Stimulated activated CD8-positive, alpha-beta memory T cell treated with anti-CD3 and anti-CD28 coated beads, Interleukin-15, amount 100 ng/mL, for 1 hour (primary cell): ENCODE results near the gene HNF1A.
"Not testable (repeated sequence)": the region's sequence is repeated elsewhere in the genome, so short reads cannot be mapped to it uniquely, and the experiment has no call there.

Experiments used
- DNase-seq: peaks from one replicate; pipeline ENCODE4 v3.0.0-alpha.2; 2020; ENCODE audit warnings: low read depth

HNF1A gene, protein sequence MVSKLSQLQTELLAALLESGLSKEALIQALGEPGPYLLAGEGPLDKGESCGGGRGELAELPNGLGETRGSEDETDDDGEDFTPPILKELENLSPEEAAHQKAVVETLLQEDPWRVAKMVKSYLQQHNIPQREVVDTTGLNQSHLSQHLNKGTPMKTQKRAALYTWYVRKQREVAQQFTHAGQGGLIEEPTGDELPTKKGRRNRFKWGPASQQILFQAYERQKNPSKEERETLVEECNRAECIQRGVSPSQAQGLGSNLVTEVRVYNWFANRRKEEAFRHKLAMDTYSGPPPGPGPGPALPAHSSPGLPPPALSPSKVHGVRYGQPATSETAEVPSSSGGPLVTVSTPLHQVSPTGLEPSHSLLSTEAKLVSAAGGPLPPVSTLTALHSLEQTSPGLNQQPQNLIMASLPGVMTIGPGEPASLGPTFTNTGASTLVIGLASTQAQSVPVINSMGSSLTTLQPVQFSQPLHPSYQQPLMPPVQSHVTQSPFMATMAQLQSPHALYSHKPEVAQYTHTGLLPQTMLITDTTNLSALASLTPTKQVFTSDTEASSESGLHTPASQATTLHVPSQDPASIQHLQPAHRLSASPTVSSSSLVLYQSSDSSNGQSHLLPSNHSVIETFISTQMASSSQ

DNA sequence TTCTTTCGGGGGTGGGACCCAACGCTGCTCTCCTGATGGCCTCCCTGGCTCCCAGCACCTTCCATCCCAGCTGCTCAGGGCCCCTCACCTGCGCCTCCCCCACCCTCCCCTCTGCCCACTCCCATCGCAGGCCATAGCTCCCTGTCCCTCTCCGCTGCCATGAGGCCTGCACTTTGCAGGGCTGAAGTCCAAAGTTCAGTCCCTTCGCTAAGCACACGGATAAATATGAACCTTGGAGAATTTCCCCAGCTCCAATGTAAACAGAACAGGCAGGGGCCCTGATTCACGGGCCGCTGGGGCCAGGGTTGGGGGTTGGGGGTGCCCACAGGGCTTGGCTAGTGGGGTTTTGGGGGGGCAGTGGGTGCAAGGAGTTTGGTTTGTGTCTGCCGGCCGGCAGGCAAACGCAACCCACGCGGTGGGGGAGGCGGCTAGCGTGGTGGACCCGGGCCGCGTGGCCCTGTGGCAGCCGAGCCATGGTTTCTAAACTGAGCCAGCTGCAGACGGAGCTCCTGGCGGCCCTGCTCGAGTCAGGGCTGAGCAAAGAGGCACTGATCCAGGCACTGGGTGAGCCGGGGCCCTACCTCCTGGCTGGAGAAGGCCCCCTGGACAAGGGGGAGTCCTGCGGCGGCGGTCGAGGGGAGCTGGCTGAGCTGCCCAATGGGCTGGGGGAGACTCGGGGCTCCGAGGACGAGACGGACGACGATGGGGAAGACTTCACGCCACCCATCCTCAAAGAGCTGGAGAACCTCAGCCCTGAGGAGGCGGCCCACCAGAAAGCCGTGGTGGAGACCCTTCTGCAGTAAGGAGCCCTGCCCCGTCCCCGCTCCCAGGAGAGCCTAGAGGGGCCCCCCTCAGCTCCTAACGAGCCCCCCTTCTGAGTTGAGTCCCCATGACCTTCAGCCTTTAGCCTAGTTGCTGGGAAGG is at the start of gene HNF1A:
Gene HNF1A, plus strand, starts transcription at position 248 of the 924 bp plus-strand sequence. Its CDS starts 226 bp downstream, at position 474.
- DNase-seq: no peak

DNA sequence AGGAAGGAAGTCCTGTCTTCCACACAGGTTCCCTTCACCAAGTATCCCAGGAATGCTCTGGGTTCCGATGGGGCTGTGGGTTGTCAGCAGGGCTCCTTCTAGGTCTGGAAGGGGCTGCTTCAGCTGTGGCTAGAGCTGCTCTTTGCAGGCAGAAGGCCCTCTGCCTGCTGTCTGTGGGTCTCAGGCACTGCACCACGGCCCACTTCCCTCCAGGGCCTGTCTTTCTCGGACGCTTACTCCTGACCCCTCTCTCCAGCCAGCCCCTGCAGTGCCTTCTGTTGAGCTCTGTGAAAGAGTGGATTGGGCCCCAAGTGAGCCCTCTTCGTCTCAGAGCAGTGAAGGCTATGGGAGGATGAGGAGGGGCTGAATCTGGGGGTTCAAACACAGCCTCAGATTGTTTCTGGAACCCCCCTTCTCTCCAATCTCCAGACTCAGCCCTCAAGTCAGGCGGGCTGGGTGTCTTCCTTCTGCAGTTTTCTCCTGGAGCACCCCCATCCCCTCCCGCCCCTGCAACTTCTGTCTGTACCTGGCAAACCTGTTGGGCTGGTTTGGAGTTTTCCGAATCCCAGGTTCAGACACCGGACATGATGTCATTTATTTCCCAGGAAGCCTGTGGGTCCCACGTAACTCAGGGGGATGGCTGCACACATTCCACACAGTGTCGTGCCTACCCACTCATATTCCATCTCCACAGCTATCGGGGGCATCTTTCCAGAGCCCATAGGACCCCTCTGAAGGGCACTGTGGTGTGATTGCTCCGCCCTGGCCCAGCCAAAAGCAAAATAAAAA is 49.3 kb upstream of the HNF1A start:
- DNase-seq: no peak

DNA sequence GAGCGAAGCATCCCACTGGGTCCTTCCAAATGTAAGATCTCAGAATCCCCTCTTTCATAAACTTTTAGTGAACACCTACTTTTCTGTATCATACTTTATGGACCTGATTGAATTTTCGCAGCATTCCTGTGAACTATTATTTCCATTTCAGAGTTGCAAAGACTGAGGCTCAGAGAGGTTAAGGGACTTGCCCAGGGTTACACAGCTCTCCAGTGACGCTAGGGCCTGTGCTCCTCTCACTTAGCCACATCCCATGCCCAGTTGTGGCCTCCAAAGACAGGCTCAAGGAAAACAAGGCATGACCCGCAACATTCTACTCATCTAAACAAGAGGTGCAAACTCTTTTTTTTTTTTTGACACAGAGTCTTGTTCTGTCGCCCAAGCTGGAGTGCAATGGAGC is 48.3 kb upstream of the HNF1A start:
- DNase-seq: no peak

DNA sequence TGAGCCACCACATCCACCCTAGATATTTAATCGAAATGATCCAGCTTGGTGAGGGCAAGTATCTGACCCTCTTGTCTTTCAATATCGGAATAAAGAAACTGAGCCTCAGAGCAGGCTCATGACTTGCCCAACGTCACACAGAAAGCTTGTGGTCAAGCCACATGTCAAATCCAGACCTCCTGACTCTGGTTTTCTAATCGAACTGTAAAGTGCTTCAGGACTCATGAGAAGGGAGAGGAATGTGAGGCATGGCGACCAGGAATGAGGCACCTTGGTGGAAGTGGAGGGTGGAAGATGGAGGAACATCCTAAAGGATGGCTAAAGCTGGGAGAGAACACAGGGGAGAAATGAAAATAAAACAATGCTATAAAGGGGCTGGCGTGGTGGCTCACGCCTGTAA is 46.3 kb upstream of the HNF1A start:
- no peak for DNase-seq

DNA sequence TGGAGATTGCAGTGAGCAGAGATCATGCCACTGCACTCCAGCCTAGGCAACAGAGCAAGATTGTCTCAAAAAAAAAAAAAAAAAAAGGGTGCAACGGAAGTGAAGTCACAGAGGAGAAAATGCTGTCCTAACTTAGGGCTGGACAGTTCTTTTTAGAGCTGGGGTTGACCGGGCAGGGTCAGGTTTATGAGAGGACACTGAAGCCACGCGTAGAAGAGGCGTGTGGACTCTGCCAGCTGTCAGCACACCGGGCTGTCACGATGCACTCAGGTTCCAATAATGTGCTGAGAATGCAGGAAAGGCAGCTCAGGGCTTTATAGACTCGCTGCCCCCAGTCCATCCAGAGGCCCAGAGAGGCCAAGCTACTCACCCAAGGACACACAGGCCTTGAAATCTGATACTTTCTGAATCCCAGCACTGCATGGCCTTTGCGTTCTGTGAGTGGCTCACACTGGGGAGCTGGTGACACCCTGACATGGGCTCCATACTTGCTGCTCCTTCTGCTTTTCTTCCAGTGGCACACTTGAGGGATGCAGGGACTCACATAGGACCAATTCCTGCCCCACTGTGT is 45.3 kb upstream of the HNF1A start:
- DNase-seq: no peak

DNA sequence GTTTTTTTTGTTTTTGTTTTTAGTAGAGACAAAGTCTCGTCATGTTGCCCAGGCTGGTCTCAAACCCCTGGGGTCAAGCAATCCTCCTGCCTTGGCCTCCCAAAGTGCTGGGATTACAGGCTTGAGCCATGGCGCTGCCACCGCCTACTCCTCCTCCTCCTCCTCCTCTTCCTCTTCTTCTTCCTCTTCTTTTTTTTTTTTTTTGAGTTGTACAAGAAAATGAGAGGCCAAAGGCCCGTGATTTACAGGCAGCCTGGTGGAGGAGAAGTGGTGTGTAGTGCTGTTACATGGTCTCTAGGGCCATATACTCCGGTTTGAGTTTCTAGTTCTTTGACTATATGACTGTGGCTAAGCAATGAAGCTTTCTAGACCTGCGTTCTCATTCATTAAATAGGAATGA is 44.6 kb upstream of the HNF1A start:
- DNase-seq: no peak

DNA sequence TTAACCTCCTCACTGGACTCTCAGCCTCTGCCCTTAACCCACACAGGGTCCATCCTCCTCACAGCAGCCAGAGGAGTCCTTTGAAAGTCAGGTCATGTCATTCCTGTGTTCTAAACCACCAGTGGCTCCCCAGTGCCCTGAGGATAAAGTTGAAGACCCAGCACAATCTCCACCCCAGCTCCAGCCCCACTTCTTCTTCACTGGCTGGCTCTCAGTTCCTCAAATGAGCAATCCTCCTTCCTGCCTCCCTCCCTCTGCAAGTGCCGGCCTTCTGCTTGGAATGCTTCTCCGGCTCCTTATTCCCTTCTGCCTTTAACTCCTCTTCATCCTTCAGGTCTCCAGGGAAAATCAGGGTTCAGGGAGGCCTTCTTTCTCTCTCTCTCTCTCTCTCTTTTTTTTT is 42.1 kb upstream of the HNF1A start:
- DNase-seq: no peak

DNA sequence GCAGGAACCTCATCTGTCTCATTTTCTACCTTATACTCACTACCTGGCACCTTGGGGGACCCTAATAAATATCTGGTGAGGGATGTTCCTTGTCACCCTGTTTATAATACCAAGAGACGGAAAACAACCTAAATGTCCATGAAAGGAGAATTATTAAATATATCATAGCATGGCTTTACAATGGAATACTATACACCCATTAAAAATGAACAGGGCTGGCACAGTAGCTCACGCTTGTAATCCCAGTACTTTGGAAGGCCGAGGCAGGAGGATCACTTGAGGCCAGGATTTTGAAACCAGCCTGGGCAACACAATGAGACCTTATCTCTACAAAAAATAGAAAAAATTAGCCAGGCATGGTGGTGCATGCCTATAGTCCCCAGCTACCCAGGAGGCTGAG is 39.8 kb upstream of the HNF1A start:
- DNase-seq: no peak

DNA sequence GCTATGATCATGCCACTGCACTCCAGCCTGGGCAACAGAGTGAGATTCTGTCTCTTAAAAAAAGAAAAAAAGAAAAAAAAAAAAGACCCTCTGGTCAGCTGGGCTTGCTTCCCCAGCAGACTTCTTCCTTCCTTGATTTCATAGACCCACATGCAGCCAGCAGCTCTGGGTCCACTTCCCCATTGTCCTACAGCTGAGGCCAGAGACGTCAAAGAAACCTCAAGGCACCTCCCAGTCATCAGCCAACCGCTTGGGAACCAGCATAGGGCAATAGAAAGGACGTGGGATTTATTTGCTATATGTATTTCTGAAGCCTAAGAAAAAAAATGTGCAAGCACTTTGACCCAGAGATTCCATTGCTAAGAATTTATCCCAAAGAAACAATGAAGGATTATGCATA is 38.8 kb upstream of the HNF1A start:
- no peak for DNase-seq

DNA sequence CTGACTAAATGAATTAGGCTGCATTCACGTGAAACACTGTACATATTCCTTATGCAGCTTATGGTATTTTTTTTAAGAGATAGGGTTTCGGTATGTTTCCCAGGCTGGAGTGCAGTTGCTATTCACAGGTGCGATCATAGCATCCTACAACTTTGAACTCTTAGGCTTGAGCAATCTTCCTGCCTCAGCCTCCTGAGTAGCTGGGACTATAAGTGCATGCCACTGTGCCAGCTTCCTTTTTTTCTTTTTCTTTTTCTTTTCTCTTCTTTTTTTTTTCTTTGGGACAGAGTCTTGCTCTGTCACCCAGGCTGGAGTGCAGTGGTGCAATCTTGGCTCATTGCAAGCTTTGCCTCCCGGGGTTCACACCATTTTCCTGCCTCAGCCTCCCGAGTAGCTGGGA is 38.3 kb upstream of the HNF1A start:
- DNase-seq: no peak

DNA sequence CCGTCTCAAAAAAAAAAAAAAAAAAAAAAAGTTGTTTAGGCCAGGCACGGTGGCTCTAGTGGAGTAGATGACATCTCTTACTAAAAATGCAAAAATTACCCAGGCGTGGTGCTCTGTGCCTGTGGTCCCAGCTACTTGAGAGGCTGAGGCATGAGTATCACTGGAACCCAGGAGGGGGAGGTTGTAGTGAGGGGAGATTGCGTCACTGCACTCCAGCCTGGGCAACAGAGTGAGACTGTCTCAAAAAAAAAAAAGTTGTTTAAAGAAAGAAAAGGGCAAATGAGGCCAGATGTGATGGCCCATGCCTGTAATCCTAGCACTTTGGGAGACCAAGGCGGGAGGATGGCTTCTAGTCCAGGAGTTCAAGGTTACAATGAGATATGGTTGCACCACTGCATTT is 37.5 kb upstream of the HNF1A start:
- DNase-seq: no peak

DNA sequence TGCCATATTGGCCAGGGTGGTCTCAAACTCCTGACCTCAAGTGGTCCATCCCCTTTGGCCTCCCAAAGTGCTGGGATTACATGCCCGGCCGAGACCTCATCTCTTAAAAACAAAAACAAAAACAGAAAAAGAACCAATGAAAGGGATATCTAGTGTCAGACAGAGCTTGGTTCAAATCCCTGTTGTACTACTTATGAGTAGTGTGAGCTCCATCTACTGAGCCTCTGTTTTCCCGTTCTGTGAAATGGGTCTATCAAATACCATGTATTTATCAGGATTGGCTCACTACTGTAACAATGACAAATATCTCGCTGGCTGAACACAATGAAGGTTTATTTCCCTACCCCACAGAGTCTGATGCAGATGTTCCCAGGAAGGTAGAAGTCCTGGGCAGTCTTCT is 36.9 kb upstream of the HNF1A start:
- DNase-seq: no peak

DNA sequence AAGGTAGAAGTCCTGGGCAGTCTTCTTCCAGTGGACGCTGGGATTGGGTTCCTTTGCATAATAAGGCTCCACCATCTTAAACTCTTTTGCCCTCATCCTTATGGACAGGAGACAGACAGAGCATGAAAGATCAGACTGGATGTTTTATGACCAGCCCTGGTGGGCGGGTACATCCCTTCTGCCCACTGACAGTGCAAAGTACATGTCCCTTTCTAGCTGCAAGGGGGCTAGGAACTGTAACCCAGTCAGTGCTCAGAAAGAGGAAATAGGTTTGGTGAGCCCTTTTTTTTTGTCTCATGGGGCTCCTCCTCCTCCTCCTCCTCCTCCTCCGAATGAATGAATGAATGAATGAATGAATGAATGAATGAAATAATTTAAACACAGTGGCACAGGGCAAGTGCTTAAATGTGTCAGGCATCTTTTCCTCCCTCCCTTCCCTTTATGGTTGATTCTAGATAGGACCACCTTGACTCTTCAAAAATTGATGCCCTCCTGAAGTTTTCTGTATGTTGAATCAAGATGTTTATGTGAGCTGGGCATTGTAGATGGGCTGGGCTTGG is 36.4 kb upstream of the HNF1A start:
- DNase-seq: no peak

DNA sequence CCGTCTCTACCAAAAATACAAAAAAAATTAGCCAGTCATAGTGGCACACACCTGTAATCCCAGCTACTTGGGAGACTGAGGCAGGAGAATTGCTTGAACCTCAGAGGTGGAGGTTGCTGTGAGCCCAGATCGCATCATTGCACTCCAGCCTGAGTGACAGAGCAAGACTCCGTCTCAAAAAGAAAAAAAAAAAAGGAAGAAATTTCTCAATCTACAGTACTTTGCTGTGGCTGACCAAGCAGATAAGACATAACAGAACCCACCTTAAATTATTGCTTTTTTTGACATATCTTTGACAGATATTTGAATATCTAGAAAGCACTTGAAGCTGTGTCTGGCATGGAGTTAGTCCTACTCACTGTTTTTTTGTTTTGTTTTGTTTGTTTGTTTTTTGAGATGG is 34.9 kb upstream of the HNF1A start:
- no peak for DNase-seq

DNA sequence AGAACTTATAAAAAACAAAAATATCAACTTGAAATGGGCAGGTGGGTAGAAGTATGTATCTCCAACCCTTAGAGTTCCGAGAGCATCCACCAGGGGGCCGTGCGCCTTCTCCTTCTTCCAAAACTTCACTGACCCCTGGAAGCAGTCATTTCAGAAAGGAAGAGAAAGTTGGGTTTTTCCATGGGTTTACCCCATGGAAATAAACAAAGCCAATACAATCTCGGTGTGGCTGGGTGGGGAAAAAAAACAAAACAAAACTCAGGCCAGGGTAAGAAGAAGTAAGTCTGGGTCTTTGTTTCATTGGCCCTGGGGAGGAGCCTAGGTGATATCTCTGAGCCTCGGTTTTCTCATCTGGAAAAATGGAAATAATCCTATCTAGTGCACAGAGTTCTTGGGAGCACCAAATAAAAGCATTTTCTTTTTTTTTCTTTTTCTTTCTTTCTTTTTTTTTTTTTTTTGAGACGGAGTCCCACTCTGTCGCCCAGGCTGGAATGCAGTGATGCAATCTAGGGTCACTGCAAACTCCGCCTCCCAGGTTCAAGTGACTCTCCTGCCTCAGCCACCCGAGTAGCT is 33.6 kb upstream of the HNF1A start:
- peak; percentile 50 for DNase-seq

DNA sequence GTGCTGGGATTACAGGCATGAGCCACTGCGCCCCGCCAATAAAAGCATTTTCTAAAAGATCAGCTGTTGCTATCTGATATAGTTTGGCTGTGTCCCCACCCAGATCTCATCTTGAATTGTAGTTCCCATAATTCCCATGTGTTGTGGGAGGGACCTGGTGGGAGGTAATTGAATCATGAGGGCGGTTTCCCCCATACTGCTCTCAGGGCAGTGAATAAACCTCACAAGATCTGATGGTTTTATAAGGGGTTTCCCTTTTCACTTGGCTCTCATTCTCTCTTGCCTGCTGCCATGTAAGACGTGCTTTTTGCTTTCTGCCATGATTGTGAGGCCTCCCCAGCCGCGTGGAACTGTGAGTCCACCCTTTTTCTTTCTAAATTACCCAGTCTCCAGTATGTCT is 32.8 kb upstream of the HNF1A start:
- DNase-seq: not testable (repeated sequence)

DNA sequence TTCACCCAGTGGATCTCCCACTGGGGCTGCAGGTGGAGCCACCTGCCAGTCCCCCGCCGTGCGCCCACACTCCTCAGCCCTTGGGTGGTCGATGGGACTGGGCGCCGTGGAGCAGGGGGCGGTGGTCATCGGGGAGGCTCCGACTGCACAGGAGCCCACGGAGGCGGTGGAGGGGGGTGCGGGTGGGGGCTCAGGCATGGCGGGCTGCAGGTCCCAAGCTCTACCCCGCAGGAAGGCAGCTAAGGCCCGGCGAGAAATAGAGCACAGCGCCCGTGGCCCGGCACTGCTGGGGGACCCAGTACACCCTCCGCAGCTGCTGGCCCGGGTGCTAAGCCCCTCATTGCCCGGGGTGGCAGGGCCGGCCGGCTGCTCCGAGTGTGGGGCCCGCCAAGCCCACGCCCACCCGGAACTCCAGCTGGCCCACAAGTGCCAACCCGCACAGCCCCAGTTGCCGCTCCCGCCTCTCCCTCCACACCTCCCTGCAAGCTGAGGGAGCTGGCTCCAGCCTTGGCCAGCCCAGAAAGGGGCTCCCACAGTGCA is 28.0 kb upstream of the HNF1A start:
- DNase-seq: not testable (repeated sequence)

DNA sequence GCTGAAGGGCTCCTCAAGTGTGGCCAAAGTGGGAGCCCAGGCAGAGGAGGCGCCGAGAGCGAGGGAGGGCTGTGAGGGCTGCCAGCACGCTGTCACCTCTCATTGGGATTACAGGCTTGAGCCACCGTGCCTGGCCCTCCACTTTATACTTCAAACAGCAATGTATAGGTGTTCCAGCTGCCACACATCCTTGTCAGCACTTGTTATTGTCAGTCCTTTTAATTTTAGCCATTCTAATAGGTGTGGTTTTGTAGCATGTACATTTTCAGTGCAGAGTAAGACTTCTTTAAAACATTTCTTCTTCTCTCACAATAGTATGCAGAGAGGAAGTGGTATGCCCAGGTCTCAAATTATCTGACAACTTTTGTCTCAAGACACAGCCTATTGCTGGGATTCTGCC is 27.5 kb upstream of the HNF1A start:
- no peak for DNase-seq

DNA sequence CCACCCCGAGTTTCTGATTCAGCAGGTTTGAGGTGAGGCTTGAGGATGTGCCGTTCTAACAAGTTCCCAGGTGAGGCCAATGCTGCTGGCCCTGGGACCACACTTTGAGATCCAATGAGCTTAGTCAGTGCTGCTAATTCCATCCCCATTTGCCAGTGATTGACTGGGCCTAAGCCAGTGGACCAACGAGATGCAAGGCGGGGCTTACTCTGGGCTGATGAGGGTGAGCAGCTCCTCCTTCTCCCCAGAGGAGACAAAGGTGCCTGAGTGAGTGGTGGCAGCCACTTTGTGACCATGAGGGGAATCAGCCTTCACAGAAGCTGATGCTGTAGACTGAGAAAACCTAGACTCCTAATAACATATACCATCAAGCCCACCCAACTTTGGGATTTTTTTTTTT is 23.1 kb upstream of the HNF1A start:
- DNase-seq: no peak

DNA sequence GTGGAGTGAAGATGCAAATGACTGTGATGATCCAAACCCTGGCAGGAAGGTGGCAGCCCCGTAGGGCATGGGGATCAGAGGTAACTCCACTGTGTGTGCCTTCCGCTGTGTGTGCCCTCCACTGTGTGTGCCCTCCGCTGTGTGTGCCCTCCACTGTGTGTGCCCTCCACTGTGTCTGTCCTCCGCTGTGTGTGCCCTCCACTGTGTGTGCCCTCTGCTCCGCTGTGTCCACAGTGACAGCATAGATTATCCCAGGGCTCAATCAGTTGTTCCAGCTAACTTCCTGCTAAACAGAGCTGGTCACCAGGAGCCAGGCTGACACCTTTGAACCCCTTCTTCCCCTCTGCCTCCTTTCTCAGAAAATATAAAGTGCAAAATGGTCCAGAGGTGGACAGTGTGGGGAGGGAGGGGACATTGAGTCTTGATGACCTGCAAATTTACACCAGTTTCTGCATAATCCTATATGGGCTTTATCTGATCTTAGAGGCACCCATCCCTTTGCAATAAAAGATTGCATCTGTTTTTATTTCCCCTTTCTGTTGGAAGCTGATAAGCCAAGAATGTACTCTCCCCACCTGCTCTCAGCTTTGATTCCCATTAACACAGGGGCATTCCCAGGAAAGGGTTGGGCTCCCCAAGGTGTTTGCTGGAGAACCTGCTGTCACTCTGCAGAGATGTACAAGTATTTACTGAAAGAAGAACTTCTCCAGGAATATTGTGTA is 21.6 kb upstream of the HNF1A start:
- no peak for DNase-seq
